Activated CD4-positive, alpha-beta T cell treated with anti-CD3 and anti-CD28 coated beads, Interleukin-2, amount 50 U/mL, for 16 hours (primary cell): ENCODE measurements around the gene CXCL11.
A peak's percentile ranks its signal among the peaks of the same experiment; 100 is the strongest.

Experiments
- DNase-seq: peaks from one replicate; pipeline ENCODE4 v3.0.0-alpha.2; 2020

CXCL11 gene

DNA sequence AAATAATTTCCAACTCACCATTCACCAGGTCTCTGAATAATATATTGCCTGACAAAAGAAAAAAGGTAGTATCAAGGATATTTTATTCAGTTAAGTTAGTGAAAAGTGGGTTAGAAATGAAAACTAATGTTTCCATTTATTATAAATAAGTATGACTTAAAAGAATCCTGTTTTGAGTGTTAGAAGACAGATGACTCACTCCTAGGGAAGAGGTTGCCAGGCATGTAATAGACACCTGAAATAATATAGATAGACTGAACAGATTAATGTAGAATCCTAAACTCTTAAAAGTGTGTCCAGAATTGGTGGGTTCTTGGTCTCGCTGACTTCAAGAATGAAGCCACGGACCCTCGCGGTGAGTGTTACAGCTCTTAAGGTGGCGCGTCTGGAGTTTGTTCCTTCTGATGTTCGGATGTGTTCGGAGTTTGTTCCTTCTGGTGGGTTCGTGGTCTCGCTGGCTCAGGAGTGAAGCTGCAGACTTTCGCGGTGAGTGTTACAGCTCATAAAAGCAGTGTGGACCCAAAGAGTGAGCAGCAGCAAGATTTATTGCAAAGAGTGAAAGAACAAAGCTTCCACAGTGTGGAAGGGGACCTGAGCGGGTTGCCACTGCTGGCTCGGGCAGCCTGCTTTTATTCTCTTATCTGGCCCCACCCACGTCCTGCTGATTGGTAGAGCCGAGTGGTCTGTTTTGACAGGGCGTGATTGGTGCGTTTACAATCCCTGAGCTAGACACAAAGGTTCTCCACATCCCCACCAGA is 6.5 kb upstream of the CXCL11 start:
- DNase-seq = peak; percentile 68

DNA sequence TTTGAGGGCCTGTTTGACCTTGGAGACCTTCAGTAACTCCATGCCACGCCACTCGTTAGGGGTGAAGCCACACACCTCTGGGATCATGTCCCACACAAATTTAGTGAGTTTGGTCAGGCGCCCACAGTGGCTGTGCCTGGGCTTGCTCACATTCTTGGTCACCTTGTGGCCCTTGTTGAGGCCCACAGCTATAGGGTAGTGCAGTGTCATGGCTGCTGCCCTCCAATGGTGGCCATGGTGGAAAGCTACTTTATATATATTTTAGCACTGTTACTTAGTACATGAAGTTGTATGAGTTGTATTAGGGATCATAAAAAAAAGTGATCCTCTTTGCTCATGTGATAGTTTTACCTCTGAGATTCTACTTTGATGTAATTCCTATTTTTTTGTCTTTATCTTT is 985 bp upstream of the CXCL11 start:
- DNase-seq = no peak

DNA sequence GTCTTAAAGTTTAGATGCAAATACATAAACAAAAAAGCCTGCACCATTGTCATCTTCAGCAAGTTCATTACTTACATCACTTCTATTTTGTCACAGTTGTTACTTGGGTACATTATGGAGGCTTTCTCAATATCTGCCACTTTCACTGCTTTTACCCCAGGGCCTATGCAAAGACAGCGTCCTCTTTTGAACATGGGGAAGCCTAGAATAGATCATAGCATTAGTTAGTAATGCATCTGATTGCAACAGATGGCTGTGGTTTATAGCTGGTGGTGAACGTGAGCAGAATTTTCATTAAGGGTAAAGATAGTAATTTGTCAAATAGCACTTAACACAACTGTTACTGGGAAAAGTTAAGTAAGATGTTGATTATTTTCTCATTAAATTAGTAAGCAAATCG is 729 bp downstream of the CXCL11 start:
- no peak for DNase-seq

DNA sequence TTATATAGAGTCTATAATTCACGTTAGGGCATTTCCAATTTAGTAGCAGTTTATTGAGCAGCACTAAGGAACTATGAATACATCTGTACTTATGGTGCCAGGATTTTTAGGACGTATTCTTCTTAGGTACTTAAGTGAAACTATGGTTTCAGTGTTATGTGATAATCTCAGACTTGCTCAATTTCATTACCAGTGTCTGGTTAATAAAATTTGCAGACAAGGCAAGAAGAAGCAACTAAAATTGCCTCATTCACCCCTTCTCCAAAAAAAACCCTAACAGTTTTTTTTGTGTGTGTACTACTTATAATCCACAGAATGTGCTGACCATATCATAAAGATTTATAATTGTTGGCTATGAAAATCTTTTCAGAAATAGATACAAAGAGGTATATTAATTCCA is 6.6 kb downstream of the CXCL11 start:
- DNase-seq = no peak

DNA sequence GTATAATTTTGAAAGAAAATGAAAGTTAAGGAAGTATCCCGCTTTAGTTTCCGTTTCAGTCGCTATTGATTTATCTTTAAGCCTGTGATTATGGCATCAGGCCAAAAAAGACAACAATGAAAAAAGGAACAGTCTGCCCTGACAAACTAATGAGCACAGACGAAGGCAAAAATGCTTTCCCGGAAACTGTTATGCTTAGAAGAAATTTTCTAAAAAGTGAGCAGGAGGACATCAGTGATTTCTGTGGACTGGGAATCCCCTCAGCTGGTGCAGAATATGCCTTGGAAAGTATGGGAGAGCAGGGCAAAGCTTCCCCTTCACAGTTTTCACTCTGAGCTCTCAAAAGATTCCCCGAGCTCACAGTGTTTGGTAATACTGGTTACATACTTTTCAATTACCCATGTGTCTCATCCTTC is 7.5 kb downstream of the CXCL11 start:
- peak; percentile 30 for DNase-seq

DNA sequence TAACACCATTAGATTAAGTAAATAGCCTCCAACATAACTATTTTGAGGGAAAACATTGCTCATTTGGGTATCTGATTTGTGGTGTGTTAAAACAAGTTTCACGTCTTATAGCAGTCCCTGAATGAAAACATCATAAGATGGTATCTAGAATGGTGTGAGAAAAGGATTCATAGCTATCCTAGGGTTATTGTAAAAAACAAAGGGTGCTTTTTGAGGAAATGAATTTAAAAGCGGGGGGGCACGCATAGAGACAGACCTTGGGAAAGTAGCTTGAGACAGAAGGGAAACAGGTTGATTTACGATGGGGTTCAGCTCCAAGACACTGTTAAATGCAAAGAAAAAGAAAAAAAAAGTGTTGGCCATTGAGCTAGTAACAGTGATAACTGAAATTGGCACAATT is 11.8 kb downstream of the CXCL11 start:
- DNase-seq = peak; percentile 61

DNA sequence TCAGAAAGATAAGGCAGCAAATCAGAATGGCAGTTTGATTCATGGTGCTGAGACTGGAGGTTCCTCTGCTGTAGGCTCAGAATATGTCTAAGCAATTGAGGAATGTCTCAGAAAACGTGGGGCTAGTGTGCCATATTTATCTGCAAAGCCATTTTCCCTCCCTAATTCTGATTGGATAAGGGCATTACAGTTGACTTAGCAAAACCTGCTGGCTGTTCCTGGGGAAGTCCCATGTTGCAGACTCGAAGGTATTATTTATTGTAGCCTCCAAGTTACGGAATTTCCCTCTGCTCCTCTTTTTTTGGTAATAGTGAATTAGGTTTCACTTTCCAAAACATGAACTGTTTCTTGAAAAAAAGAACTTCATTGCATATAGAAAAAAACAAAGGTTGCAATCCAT is 12.5 kb downstream of the CXCL11 start, which contains the start of gene CXCL10:
CXCL10 (minus strand) TSS at position 109 of the 400 bp plus-strand sequence; CDS start at position 43, 66 bp downstream.
- DNase-seq = peak; percentile 65

DNA sequence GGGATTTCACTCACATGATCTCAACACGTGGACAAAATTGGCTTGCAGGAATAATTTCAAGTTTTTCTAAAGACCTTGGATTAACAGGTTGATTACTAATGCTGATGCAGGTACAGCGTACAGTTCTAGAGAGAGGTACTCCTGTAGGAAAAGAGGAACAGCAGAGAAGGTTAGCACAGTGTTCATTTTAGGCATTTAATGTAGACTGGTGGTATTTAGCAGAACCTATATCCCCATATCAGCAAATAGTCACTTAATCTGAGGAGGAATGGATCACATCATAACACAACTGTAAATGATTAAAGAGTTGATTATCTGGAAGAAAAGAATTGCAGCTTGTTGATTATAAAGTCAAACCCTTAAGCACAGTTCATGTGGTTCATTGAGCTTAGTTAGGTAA is 13.2 kb downstream of the CXCL11 start:
- no peak for DNase-seq

DNA sequence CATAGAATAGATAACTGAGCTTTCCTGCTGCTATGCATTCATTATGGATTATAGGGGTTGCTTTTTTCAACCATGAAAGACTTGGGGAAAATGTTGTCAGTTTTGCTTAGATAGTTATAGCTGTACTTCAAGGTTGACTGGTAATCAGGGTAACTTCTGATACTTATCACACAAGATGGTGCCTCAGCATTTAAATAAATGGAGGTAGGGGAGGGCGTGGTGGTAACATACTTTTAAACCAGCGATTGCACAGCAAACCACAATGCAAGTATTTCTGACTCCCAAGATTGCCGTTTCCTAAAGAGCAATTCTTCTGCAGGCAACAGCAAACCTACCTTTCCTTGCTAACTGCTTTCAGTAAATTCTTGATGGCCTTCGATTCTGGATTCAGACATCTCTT is 13.8 kb downstream of the CXCL11 start:
- DNase-seq = no peak

DNA sequence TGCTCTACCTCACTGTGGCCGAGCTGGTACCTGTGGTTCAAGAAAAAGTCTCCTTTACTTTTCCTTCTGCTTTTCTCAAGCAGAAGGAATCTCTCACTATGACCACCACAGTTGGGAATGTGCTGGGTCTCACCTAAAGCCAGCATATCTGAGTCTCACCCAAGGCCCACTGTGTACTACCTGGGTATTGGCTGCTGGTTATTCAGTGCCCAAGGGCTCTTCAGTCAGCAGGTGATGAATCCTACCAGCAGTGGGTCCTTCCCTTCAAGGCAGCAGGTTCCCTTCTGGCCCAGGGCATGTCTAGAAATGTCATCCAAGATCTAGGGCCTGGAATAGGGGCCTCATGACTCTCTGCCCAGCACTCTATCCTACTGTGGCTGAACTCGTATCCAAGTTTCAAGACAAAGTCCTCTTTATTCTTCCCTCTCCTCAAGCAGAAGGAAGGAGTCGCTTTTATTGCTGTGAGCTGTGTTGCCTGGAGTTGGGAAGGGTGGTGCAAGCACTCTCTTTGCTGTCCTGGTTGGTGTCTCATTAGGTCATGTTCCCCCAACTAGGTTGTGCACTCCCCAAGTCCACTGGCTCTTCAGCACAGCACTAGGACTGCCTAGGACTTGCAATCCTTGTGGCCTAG is 18.7 kb downstream of the CXCL11 start:
- DNase-seq = no peak

DNA sequence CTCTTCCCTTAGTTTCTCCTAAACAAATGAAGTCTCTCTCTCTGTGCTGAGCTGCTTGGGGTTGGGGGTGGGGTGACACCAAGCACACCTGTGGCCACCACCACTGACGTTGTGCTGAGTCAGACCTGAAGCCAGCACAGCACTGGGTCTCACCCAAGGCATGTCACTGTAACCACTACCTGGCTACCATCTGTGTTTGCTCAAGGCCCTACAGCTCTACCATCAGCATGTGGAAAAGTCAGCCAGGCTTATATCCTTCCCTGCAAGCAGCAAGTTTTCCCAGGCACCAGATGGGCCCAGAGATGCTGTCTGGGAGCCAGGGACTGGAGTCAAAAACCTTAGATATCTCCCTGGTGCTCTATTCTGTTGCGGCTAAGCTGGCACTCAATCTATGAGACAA is 19.5 kb downstream of the CXCL11 start:
- peak; percentile 77 for DNase-seq

DNA sequence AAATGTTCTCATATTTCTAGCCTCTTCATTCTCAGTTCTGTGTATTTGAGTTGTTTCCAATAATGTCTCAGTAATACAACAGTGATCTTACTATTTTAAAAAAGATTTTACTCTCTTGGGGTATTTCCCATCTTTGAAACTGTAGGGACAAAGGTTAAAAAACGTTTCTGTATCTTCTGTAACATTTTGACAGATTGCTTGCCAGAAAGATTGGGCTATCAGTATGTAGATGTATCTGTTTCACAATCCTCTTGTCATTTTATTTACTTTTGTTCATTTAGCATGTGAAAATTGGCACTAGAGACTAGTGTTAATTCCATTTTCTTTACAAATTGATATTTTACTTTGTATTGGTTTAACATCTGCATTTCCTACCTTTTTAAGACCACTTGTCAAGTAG is 22.3 kb downstream of the CXCL11 start:
- no peak for DNase-seq

DNA sequence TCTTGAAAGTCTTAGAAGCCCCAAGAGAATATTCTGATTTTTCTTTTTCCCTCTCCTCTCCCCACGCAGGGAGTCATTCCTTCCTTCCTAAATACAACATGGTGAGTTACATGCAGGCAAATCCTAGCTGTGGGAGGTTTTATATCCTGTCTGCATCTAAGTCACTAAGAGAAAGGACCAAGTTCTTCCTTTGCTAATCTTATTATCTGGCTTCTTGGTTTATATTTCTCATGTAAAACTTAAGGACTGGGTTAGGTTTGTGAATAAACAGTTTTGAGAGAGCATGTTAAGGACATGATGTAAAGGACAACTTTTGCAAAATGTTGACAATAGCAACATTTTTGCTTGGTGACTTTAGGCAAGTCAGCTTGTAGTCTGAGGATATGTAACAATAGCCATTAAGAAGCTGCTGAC is 23.5 kb downstream of the CXCL11 start:
- no peak for DNase-seq

DNA sequence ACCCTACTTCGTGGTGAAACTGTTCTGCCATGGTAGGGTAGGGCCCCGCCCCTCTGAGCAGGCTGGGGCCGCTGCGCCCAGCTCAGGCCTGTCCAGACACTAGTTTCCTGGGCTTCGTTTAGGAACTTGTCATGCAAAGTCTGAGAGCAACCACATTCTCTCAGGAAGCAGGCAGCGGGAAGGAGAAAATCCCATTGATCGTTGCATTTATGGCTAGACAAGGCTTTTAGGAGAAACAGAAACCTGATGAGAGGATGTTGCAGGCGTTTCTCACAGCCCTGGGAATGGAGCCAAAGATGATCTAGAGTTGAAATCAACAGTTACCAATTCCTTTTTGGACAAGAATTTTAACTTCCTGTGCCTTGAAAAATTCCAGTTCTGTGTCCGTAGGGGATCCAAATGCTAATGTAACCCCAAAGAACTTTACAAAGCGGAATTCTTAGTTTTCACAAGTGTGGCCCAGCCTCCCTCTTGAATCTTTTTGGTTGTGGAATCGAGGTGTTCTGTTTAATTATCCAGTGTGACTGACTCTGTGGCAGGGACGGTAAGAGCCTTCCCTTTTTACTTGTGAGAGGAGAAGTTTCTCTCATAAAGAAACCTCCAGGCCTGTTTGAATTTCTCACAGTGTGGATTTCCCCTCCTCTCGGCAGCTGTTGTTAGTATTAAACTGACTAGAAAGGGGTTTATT is 24.0 kb downstream of the CXCL11 start:
- DNase-seq = peak; percentile 39

DNA sequence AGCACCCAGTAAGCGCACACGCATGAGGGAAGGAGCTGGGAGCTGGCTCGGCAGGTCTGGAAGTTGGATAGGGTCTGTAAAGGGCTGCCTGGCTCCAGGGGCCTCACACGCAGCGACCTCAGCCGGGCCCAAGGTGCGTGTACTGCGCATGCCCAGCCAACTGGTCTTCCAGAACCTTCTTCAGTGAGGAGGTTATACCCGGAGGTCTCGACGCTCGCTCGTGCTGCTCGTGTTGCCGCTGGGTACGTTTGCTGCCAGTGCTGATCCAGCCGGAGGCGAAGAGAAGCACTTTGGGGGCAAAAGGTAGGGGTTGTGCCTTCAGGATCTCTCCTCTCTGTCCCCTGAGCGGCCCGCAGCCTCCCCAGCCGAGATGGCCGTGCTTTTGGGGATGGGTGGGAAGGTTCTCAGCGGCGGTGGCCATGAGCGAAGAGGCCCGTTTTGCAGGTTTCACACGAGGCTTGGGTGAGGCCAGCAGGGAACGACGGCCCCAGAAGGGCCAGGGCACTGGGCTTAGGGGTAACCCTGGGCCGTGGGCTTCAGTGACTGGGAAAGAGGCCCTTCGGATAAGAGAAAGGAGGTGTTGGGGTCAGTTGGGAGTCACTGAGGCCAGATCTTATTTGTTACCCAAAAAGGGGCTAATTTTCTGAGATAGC is 24.7 kb downstream of the CXCL11 start:
- DNase-seq = no peak

DNA sequence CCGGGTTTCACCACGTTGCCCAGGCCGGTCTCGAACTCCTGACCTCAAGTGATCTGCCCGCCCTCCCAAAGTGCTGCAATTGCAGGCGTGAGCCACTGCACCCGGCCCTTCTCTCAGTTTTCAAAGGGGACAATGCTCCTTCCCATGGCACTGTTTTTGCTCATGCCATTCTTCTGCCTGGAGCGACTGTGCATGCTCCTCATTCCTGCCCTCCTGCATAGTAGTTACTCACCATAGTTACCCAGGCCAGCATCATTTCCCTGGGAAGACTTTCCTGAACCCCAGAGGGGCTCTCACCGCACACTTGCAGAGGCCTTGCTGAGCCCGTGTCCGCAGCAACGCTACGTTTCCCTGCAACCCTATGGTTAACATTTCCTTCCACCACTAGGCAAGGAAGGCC is 25.3 kb downstream of the CXCL11 start:
- DNase-seq = no peak

DNA sequence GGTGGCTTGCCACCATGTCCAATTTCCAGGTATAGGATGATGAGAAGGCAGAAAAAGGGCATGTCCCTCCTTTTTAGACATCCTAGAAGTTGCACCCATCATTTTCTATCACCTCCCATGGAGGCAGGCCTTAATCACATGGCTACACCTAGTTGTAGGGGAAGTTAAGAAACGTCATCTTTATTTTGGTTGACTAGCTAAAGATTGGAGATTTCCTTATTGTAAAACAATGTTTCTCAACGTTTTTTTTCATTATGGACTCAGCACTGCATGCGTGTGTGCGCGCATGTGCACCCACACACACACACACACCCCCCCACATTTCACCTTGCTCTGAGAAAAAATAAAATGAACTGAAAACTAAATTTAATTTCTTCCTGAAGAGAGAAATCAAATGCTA is 26.6 kb downstream of the CXCL11 start:
- no peak for DNase-seq

DNA sequence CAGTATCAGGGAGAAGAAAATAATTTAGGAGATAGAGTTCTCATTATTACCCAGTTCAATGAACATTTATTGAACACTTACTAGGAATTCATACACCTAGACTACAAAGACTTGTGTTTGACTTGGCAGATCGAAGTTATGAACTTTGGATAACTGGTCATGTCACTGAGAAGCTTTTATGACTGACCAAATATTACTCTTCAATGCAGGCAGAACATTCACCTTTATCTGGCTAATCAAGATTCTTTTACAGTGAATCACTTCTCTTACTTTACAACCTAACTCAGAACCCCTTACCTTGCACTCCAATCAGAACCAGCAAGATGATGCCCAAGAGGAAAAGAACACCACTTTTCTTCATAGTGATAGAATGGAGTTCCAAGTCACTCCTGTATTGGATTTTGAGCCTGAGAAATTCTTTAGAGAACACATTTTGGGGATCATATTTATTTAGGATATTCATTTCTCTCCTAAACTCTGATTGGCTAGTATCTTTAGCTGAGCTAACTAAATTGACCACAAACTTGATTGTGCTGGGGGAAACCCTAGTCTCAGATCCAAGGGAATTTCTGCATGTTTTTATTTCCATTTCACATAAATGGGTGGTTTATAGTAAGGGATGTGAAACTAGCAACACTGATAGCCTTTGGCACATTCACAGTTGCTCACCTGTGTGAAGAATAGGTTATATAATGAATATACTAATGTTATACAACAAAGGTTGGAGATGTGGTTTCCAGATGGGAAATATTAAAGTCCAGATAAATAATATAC is 28.6 kb downstream of the CXCL11 start, which contains the start of gene CXCL9:
CXCL9 (minus strand) TSS at position 421 of the 774 bp plus-strand sequence; CDS start at position 361, 60 bp downstream.
- no peak for DNase-seq

DNA sequence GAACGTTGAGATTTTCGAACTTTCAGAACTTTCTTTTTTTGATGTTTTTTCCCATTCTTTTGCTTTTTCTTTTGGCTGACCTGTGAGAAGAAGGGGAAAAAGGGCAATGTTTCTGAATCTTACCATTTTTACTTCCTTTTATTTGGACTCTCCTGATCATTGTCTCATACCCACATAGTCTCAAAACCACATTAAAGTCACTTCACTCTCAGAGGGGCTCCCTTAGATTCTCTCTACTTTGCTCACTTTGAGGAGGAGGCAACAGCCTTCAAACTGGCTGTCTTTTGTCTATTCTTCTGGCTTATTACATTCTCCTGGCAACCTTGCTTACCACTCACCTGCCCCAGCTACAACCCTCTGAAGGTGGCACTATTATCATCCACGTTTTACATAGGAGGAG is 32.2 kb downstream of the CXCL11 start:
- DNase-seq = no peak

DNA sequence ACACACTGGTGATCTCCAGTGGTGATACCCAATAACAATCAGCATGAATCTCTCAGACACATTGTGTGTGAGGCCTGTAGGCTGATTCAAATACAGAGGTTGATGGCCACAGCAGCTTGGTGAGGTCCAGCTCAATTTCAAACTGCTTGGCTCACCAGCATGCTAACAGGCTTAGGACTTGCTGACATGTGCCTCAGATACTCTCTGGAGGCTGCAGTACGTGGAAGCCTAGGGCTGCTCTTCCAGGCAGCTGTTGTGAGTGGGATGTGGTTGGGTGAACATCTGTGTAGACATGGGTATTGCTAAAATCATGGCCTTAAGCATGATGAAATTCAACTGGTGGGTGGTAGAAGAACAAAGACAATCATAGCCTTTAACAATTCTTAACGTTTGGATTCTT is 32.8 kb downstream of the CXCL11 start:
- no peak for DNase-seq

DNA sequence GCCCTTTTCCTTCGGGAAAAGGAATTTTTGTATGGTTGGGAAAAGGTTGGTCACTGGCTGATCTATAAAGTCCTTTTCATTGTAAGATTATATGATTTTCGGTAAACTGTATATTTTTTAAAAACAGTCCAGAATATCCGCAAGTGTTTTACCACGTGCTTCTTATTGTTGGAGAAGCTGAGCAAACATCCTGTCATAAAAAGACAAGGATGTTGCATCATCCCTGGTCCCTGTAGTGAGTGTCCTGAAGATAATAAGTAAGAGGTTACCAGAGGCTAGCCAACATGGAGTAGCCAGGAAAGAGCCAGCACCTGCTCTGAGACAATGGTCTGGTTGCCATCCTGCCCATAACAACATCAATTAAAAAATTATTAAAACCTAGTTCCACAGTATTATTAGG is 33.7 kb downstream of the CXCL11 start:
- DNase-seq = no peak

DNA sequence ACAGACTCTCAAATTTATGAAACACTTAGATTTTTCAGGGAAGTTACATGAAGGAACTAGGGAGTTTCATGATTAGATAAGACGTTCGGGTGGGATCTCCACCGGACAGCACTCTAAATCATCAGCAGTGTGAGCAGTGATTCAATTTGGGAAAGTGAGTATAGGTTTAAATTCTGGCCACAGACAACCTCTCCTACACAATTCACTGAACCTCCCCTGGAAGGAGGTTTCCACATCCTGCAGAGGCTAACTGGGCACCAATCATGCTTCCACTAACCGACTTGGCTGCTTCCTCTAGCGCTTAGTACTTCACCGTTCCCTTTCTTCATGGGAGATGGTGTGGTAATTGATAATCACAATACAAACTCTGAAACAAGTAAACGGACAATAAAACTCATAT is 34.2 kb downstream of the CXCL11 start:
- DNase-seq = no peak

DNA sequence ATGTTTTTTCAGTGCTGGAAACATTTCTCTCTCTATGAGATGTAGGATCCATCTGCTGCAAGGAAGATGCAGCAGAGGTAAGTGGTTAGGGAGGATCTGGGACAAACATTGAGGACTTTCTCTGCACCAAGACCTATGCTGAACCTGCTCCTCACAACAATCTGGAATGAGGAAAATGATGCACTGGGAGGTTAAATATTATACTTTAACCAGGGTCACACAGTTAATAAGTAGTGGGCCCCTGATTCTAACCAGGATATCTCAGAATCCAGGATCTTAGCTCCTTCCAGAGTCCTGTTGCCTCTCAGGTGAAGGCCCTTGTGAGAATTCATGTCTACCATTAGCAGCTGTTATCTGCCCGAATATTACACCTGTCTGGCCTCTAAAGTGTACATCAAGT is 35.6 kb downstream of the CXCL11 start:
- DNase-seq = no peak
